ENCODE data around the gene DOHH. TPM values are rescaled to one million over a fixed set of nuclear protein-coding genes. Genes with fewer than 3 reads are reported as not detected.

The DOHH gene, protein sequence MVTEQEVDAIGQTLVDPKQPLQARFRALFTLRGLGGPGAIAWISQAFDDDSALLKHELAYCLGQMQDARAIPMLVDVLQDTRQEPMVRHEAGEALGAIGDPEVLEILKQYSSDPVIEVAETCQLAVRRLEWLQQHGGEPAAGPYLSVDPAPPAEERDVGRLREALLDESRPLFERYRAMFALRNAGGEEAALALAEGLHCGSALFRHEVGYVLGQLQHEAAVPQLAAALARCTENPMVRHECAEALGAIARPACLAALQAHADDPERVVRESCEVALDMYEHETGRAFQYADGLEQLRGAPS
- 12.2 and 18.8 TPM in 2 replicates for total RNA-seq

DNA sequence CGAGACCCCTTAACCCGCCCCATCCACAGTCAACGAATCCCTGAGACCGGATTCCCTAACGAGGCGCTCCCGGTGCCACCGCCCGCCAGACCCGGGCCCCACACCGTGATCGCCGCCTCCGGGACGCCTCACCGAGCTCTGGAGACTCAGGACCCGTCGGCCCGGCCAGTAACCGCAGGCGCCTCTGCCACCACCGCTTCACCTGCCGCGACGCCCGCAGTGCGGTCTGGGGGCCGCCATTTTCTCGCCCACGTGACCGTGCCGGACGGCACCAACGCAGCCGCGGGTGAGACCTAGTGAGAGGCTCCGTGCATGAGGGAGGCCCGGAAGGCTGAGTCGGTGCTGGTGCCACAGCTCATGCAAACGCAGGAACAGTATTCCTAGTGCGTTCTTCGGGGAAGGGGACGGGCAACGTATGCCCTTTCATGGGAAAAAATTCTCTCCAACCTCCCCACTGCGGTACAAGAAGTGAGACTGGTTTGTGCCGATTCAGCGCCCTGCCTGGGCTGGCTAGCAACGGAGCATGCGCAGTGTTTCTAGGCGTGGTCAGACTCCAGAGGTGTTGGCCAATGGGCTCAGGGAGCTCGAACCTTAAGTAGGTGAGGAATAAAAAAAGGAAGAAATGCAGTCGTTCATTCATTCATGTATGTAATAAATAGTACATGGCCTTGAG lies at the start of gene DOHH:
DOHH (minus strand) TSS at position 246 of the 673 bp plus-strand sequence. CDS start 3,860 bp downstream, outside the sequence.

DNA sequence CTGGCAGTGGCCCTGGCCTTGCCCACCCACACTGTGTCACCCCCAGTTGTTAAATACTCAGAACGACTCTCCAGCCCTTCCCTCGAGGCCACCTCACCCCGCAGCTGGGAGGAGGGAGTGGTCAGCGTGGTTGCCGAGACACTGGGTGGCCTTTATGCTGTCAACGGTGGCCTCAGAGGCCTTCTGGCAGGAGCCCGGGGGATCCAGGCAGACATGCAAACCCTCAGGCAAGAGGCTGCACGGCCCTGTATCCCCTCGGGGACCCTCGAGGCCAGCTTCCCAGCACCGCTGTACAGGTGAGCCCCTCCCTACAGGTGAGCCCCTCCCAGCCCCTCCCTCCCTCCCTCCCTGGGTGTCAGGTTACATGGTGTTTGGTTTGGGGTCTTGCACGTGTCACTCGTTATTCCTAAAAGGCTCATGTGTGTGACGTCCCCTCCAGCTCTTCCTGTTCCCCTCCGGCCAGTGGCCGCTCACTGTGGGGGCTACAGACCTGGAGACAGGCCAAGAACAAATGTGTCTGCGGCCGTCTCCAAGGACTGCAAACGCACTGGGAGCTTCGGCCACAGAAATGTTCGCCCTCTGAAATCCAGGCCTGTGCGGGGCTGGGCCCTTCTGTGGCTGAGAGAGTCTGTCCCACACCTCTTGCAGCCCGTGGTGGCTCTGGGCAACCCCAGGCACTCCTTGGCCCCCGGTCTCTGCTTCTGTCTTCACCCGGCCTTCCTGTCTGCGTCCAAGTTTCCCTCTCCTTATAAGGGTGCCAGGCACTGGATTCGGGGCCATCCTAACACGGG lies 38.7 kb upstream of the DOHH start, which contains the start of gene TEKTIP1:
TEKTIP1 (plus strand) TSS at position 210 of the 791 bp plus-strand sequence; CDS start at position 214, 4 bp downstream.

DNA sequence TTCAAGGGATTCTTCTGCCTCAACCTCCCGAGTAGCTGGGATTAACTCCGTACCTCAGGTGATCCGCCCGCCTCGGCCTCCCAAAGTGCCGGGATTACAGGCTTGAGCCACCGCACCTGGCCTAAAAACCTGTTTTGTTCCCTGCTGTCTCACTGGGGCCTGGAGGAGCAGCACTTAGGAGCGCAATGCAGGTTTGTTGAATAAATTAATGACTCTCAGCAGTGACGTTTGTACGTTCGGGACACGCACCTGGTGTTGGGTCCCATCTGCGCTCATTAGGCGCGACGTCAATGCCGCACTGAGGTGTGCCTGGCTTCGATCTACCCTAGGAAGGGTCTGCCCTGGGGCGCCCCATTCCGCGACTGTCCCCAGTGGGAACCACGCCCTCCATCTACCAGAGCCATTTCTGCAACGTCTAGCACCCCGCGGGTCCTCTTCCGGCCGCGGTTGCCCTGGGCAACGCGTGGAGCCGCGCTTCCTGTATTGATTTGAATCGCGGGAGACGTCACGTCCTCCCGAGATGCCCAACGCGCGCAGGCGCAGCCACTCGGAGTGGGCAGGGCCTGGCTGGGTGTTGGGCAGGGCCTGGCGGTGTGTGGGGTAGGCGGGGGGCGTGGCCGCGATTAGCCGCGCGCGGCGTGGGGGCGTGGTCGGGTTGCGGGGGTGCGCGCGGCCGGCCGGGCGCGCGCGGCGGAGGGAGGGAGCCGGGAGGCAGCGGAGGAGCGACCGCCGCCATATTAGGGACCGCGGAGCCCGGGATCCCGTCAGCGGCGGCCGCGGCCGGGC lies 5.3 kb upstream of the DOHH start, which contains the start of gene FZR1:
FZR1 (plus strand) TSS at position 714 of the 786 bp plus-strand sequence. CDS start 16,679 bp downstream, outside the sequence.

DNA sequence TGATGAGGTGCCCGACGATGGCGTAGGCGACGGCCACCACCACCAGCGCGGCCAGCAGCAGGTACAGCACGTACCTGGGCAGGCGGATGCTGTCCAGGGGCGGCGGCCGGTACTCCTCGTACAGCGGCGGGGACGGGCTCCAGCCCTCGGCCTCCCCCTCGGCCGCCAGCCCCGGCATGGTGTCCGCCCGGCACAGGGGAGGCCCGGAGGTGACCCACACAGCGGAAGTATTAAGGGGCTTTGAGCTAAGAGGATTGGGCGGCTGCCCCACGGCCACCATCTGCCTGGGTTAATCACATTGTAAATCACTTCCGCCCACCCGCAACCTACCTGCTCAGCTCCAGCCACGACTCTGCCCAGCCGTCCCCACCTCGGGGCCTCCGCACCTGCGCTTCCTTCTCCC lies 17.2 kb downstream of the DOHH start, which contains the start of gene SMIM44:
SMIM44 (minus strand) TSS at position 216 of the 403 bp plus-strand sequence; CDS start at position 178, 38 bp downstream.

DNA sequence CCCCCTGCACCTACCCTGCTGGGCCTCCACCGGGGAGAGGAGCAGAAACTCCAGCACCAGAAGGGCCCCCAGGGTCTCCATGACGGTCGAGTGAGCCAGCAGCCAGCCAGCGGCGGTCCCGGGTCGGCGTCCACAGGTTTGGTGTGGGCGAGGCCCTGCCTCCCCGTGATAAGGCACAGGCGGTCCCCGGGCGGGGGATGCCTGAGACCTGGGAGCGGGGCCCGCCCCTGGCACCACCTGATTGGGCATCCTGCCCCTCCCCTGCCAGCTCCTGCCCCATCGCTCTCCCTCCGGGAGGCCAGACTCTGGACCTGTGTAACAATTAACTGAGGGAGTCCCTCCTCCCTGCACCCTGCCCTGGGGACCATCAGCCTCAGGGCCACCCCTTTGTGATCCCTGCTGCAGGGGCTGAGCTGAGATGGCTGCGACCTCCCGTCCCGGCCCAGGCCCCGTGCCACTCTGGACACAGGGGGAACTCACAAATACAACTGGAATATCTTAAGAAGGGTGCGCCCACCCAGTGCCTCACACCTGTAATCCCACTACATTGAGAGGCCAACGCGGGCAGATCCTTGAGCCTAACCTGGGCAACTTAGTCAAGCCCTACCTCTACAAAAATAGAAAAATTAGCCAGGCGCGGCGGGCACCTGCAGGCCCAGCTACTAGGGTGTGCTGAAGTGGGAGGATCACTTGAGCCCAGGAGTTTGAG lies 19.9 kb downstream of the DOHH start, which contains the start of gene SMIM24:
SMIM24 (minus strand) TSS at position 143 of the 709 bp plus-strand sequence; CDS start at position 81, 62 bp downstream.

Other genes starting within 250 kb of the DOHH start
- 36.3 and 65.0 TPM in 2 replicates for gene NFIC, start 134.1 kb downstream of the DOHH start, total RNA-seq
- gene SMIM24, start 20.1 kb downstream of the DOHH start, total RNA-seq: not detected in 2 replicates
- not detected in 2 replicates for gene SMIM44, start 17.2 kb downstream of the DOHH start, total RNA-seq
- 16.2 and 19.4 TPM in 2 replicates for gene FZR1, start 5.6 kb upstream of the DOHH start, total RNA-seq
- not detected in 2 replicates for gene TEKTIP1, start 38.5 kb upstream of the DOHH start, total RNA-seq
- 56.2 and 65.9 TPM in 2 replicates for gene MFSD12, start 56.9 kb upstream of the DOHH start, total RNA-seq
- 92.5 and 95.8 TPM in 2 replicates for gene HMG20B, start 72.3 kb upstream of the DOHH start, total RNA-seq
- 0.12 and 0.34 TPM in 2 replicates for gene GIPC3, start 84.8 kb upstream of the DOHH start, total RNA-seq
- 0.47 and 1.4 TPM in 2 replicates for gene TBXA2R, start 106.2 kb upstream of the DOHH start, total RNA-seq
- gene CACTIN, start 126.1 kb upstream of the DOHH start, total RNA-seq: 21.6 and 23.5 TPM in 2 replicates
- gene PIP5K1C, start 199.8 kb upstream of the DOHH start, total RNA-seq: 37.3 and 42.4 TPM in 2 replicates
- gene TJP3, start 207.7 kb upstream of the DOHH start, total RNA-seq: not detected in 2 replicates